NCI-H1930 (cell line): ENCODE data around the gene BACH2.
"Not testable (repeated sequence)": the region's sequence is repeated elsewhere in the genome, so short reads cannot be mapped to it uniquely, and the experiment has no call there.

Experiments used
- DNase-seq, 2 experiments: peaks; one replicate each; lab custom pipeline; 2025; lab: John Stamatoyannopoulos, UW

BACH2 gene

DNA sequence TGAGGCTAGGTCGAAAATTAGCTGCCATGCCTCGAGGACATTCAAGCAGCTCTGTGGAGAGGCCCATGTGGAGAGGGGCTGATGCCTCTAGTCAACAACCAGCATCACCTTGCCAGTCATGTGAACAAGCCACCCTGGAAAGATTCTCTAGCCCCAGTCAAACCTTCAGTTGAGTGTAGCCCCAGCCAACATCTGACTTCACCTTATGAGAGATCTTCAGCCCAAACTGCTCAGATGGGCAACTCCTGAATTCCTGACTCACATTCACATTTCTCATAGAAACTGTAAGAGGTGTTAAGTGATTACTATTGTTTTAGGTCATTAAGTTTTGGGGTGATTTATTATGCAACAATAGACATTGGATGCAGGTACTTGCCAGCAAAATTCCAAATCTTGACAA lies 357.5 kb downstream of the BACH2 start:
- no peak for DNase-seq

DNA sequence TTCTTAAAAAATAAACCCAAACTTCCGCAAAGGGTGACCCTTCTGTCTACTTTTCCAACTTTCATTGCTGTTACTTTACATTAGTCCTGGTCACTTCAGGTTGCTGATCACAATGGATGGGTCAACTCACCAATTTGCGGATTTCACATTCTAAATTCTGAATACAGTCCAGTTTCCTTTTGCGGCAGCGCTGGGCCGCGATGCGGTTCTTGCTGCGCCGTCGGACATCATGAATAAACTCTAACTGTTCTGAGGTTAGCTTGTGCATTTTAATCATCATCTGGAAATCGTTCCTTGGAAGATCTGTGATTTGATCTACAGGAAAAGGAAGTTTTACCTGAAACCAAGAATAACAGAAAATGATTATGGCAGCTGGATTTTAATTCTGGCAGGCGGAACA lies 358.6 kb downstream of the BACH2 start:
- DNase-seq = no peak

DNA sequence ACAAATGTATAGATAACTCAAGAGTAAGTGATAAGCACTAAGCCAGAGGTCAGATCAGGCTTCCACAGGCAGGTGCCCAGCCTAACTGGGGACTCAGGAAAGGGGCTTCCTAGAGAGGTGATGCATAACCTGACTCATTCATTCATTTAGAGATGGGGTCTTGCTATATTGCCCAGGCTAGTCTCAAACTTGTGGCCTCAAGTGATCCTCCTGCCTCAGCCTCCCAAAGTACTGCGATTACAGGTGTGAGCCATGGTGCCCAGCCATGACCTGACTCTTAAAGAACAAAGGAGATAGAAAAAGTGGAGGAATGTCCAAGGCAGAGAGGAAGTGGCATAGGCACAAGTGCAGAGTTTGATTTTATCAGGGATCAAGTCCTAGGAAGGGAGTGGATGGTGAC lies 360.5 kb downstream of the BACH2 start:
- DNase-seq = no peak

DNA sequence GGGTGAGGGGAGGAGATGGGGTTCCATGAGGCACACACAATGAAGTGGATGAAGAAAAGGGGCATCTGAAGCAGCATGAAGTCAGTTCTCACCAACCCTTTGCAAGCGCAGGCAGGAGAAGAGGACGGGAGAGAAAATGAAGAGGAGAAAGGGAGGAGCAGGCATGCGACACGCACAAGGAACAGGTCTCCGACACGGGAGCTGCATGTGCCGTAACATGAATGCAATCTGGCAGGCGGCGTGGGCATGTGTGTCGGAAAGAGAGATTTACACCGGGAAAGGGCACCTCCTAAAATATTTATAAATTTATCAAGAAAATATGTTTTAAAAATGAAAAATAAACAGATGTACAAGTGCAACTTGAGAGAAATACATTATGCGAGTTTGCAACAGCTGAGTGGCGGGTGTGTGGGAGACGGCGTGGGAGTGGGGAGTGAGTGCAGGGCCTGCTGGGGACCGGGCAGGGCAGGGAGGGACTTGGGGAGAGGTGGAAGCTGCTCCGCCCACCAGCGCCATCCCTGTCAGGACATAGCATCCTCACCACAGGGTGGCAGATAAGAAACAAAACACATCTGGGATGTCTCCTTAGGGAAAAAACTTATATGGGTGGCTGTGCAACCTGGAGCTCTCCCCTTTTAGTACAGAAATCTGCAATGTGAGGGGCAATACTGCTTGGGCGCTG lies 361.8 kb downstream of the BACH2 start:
- DNase-seq = no peak

DNA sequence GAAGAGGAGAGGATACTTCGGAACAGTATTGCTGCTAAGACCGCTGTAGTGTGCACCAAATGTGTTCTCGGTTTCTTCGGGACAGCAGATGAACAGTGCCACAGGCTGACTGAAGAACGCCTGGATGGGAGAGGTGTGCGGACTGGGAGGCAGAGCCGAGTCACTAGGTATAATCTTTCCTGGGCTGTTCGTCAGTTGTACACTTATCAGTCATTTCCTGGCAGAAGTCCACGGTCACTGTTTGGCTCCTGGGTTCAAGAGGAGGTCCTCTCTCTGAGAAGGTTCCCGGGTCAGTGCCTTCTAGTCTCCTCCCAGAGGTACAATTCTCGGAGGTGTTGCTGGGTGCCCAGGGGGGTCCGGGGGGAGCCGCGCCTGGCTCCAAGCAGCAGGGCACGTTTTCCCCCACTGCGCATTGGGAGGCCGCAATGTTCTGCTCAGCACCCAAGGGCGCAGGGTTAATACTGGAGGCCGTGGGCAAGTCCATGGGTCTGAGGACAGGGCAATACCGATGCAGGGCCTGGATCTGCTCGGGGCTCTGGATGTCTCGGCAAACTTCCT lies 364.3 kb downstream of the BACH2 start:
- DNase-seq = no peak

DNA sequence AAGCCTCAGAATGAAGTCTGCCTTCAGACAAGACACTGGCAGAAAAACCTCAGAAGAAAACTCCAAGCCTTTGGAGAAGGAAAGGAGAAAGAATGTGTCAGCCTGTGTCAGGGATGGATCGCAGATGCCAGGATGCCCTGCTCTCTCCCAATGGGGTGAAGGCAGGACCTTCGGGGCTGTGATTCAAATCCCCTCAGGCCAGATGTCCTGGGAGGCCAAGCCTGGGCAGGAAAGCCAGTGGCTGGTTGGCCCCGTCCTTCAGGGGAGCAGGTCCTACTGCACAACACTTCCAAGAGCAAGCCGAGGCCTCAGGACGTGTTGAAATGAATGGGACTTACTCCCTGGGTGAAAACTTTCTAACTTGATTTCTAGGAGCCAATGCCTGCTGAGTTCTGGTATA lies 365.9 kb downstream of the BACH2 start:
- DNase-seq = no peak

DNA sequence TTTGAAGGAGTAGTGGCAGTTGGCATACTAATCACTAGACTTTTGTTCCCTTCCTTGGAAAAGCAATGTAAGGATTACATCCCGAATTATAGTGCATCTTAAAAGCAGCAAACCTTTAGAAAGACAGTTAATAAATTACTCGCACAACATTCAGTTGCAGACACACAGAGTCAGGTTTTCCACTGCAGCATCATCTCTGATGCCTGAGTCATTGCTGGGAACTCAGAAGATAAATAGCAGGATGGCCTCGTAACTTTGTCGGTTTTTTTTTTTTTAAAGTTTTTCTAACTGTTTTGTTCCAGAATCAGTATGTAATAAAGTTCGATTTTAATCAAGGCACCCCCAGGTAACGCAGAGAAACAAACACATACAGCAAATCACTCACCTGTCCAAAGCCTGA lies 368.0 kb downstream of the BACH2 start:
- DNase-seq = no peak

DNA sequence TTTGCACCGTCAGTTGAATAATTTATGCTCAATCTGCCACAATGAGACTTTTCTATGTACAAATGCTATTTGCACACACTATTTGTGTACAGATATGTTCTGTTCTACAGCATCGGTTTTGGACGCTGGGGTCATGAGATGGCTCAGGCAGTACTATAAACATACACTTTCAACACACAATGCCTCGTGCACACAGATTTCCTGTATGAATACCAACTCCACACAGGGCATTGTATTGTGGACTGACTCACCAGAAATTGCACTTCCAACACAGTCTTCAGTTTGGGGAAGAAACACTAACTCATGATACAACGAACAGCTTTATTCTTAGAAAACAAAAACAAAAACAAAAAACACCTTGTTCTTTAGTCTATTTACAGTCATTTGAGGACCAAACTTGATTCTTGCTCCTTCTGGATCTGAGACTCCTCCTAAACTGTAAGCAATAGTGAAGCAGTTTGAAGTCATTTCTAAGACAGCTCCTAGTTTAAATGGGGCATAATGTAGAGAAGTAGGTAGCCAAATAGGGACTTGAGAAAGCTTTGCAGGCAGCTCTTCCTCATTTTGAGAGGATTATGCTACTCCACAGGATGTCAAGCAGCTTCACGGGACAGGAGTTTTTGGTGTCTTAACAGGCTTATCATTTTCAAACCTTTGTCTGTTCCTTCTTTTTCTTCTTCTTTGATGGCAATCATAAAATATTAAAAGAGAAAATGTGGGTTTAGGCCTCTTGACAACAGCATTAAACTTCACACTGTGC lies 368.7 kb downstream of the BACH2 start:
- DNase-seq = no peak

DNA sequence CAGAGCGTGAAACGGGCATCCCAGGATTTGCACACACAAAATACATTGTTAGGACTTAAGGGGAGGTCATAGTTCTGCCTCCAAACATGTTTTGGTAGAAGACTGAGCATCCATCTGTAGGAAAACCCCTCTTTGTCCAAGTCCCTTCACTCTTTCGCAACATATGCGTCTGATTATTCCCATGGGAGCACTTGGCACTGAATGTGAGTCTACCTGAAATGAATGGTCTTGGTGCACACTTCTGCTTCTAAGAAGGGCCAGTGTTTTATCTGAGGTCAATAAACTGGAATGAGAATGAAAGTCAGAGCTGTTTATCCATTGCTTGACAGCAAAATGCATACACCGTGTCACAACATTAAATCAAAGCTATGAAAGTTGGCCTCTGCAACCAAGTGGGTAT lies 369.4 kb downstream of the BACH2 start:
- no peak for DNase-seq

DNA sequence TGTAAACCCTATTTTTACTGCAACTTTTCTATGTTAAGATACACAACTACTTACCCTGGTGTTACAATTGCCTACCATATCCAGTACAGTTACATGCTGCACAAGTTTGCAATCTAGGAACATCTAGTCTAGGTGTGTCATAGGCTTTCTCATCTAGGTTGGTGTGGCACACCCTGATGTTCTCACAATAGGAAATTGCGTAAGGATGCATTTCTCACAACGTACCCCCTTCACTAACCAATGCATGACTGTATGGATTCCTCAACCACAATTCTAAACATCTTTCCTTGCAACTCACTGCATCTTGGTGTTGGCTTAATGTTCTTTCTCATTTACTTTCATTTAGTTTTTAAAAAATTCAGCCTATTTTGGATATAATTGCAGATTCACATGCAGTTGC lies 370.8 kb downstream of the BACH2 start:
- no peak for DNase-seq

DNA sequence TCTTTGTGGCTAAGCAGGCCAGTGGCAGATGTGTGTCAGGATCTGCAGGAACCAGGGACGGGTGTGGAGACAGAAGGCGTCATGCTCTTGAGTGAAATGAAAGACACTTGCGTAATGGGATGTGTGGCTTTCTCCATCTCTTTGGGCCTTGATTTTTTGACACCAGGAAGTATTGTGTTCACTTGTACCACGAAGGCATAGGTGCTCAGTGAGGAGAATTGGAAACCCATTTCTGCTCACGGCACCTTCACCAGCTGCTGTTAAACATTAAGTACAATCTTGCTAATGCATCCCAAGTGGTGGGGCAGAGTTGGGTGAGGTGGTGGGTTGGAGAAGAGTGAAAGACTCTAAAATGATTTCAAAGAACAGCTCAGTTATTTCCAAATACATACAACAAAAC lies 372.4 kb downstream of the BACH2 start:
- DNase-seq = no peak

DNA sequence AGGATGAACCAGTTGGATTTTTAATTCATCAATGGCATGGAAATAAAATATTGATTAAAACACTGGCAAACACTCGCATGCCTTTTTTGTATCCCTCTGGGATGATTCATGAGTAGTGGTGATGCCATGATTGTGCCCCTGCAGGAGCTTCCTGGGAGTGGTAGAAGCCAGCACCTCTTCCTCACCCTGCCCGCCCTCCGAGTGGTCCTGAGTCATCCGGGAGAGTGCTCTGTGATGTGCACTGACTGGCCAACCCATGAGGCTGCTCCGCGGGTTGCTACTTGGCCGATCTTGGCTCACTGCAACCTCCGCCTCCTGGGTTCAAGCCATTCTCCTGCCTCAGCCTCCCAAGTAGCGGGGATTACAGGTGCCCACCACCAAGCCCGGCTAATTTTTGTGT lies 375.0 kb downstream of the BACH2 start:
- DNase-seq = no peak

DNA sequence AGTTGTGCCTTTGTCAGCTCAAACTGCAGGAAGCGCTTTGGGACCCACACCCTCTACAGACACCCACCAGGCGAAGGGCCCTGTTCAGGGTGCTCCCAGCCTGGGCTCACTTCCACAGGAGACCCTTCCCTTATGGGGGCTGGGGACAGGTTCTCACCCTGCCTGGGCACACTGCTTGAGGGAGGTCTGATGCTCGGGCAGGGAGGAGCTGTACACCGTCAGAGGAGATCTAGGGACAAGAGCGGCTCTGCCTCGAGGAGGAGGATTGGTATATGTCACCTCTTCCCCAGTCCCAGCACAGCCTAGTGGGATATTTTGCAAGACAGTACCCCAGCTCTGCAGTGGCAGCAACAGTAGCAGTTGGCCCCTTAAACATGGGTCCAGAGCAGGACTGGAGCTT lies 375.4 kb downstream of the BACH2 start:
- no peak for DNase-seq

DNA sequence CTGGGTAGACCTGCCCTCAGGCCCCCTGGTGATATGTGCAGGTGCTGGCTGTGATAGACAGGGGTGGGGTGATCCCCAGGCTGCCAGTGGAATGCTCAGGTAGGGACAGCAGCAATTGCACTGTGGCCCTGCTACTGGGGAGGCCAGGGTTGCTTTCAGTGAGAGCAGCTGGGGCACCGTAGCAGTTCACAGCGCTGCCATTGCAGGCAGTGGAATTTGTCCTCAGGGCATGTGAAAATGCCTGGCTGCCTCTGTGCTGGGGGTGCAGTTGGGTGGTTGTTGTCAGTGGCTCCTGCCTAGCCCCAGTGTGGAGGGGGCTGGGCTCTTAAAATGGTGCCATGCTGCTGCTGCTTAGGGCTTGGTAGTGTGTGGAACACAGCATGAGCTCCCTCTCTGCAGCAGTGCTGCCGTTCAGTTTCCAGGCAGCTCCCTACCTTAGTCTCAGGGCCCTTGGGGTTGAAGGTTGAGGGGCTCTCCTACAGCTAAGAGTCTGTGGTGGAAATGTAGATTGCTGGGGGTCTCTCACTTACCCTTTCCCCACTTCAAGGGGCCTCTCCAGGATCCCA lies 378.8 kb downstream of the BACH2 start:
- no peak for DNase-seq

DNA sequence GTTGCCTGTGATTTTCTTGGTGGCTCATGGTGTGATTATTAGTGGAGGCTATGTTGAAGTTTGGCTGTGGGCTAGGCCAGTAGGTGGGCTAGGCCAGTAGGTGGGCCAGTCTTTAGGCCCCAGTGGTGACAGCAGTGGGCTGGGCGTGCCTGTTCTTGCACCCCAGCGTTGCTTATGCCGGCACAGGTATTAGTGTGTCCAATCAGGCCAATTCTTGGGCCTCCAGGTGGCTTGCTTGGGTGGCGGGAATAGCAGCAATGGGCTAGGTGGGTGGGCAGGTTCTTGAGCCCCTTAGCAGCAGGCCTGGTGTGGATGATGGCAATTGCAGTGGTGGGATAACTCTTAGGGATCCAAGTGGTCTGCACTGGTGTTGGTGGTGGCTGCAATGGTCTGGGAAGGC lies 379.4 kb downstream of the BACH2 start:
- DNase-seq = no peak

DNA sequence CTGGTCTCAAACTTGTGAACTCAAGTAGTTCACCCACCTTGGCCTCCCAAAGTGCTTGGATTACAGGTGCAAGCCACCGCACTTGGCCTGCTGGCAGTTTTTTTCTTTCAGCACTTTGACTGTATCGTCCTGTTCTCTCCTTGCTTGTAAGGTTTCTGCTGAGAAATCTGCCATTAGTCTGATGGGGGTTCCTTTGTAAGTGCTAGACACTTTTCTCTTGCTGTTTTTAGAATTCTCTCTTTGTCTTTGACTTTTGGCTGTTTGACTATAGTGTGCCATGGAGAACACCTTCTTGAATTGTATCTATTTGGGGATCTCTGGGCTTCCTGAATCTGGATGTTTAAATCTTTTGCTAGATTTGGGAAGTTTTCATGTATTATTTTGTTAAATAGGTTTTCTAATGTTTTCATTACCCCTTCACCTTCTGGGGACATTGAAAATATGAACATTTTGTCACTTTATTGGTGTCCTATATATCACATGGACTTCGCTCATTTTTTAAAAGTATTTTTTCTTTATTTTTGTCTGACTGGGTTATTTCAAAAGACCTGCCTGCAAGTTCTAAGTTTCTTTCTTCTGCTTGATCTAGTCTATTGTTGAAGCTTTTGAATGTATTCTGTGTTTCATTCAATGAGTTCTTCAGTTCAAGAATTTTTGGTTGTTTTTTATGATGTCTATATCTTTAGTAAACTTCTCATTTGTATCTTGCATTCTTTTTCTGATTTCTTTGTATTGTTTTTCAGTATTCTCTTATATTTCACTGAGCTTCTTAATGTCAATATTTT lies 380.3 kb downstream of the BACH2 start:
- DNase-seq = no peak

DNA sequence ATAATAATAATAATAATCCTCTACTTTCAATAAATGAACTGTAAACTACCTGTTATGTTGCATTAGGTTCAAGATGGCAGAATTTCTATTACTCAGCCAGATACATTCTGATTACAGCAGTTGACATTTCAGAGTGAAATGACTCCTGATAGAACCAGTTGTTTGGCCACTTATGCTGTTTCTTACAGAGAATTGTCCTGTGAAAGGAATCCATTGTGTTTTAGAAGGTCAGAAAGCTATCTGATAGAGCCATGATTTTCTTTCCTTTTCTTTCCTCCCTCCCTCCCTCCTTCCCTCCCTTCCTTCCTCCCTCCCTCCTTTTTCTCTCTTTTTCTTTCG lies 385.8 kb downstream of the BACH2 start:
- DNase-seq = no peak

DNA sequence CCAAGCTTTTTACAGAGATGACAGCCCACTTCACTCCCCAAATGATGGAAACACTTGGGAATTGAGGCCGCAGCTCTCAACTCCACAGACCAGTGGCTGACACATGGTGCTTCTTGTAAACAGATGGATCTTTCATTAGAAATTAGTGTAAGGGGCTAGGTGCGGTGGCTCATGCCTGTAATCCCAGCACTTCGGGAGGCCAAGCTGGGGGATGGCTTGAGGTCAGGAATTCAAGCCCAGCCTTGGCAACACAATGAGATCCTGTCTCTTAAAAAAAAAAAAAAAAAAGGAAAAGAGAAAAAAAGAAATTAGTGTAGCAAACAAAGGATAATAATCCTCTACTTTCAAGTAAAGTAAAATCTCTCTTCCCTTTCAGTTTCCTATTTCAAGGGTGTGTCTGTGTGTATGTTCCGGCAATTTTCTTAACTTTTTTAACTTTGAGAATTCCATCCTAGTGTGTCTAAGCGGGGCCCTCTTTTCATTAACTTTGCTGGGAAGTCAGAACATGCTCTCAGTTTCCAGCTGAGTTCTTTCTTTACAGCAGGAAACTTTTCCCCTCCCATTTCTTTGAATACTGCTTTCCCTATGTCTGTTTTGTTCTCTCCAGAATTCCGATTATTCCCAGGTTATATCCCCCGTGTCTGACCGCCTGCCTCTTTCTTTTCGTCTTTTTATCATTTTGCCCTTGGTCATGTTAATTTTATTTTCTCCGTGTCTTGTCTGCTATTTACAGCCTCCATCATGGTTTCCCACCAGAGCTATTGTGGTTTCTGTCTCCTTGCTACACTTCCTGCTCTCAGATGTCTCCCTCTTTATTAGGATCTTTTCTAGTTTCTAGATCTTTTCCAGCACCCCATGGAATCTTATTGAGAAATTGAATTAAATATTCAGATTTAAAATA lies 386.4 kb downstream of the BACH2 start:
- DNase-seq = not testable (repeated sequence)

DNA sequence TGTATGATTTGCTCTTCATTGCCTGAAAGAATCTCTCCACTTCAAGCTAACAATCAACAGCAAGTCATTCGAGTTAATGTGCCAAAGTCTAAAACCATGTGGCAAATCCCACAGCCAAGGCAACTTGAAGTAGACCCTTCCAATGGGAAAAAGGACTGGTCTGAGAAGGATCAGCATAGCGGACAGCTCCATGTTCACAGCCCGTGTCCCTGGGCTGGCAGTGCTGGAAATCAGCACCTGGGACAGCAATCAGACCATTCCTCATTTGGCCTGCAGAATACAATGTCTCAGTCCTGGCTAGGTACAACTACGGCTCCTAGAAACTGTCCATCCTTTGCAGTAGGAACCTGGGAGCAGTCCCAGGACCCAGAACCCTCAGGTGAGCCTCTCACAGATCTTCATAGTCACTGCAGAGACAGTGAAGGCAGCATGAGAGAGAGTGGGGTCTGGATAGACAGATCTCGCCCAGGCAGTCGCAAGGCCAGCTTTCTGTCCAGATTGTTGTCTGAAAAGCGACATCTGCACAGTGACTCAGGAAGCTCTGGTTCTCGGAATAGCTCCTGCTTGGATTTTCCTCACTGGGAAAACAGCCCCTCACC lies 401.3 kb downstream of the BACH2 start:
- DNase-seq = no peak

DNA sequence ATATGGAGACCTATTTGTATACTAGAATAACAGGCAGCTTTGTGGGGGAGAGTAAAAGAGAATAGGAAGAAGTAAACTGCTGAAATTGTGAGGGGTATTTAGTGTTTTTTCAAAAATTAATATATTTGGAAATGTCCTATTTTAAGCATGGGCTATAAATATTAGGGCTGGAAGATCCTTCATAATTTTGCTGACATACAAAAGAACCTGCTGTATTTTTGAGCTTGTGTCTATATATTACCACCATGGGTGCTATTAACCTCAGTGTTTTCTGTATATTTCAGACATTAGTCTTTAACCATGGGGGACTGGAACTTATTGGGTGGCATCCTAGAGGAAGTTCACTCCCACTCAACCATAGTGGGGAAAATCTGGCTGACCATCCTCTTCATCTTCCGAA lies 402.5 kb downstream of the BACH2 start, which contains the start of gene GJA10:
GJA10 (plus strand) TSS at position 301 of the 400 bp plus-strand sequence; CDS start at position 301, 0 bp downstream.
- DNase-seq = no peak

DNA sequence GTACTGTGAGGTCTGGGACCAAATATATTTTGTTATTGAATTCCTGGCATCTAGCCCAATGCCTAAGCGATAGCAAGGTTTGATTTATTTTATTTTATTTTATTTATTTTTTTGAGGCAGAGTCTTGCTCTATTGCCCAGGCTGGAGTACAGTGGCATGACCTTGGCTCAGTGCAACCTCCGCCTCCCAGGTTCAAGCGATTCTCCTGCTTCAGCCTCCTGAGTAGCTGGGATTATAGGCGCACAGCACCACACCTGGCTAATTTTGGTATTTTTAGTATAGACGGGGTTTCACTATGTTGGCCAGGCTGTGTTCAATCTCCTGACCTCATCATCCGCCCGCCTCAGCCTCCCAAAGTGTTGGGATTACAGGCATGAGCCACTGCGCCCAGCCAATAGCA lies 404.1 kb downstream of the BACH2 start:
- DNase-seq = not testable (repeated sequence)
